Trophoblast cell (in vitro differentiated cells and primary cell): ENCODE results near the gene EXOC3L1.

Source experiments
- DNase-seq, 2 donors: peaks; one replicate each; pipeline ENCODE4 v3.0.0-alpha.2; 2016
- H2AFZ ChIP-seq: 2 replicates; pipeline ENCODE4 v1.6.1; 2013; ENCODE audit warnings: low read length, moderate library complexity, mild to moderate bottlenecking; ENCODE audit not compliant: insufficient read depth, poor library complexity
- H2AK5ac ChIP-seq: 2 replicates; pipeline ENCODE4 v1.6.1; 2013; ENCODE audit warnings: mild to moderate bottlenecking, low read length
- H2BK120ac ChIP-seq: 2 replicates; pipeline ENCODE4 v1.6.1; 2013; ENCODE audit warnings: low read length, mild to moderate bottlenecking, moderate library complexity; ENCODE audit not compliant: insufficient read depth, poor library complexity
- H2BK12ac ChIP-seq: 2 replicates; pipeline ENCODE4 v1.6.1; 2013; ENCODE audit warnings: mild to moderate bottlenecking, low read length, moderate library complexity
- H2BK5ac ChIP-seq: 2 replicates; pipeline ENCODE4 v1.6.1; 2013; ENCODE audit warnings: low read length, low read depth, moderate library complexity, mild to moderate bottlenecking; ENCODE audit not compliant: poor library complexity
- H3K14ac ChIP-seq: 2 replicates; pipeline ENCODE4 v1.6.1; 2013; ENCODE audit warnings: mild to moderate bottlenecking, low read length
- H3K18ac ChIP-seq: 2 replicates; pipeline ENCODE4 v1.6.1; 2013; ENCODE audit warnings: mild to moderate bottlenecking, low read length
- H3K23ac ChIP-seq: 2 replicates; pipeline ENCODE4 v1.6.1; 2013; ENCODE audit warnings: low read length
- H3K27ac ChIP-seq: 2 replicates; pipeline ENCODE4 v1.5.1; 2013; ENCODE audit warnings: low read depth, mild to moderate bottlenecking, inconsistent platforms, low read length, moderate library complexity
- H3K27me3 ChIP-seq: 2 replicates; pipeline ENCODE4 v1.6.1; 2013; ENCODE audit warnings: inconsistent platforms, mild to moderate bottlenecking, low read length, moderate library complexity; ENCODE audit not compliant: insufficient read depth
- H3K36me3 ChIP-seq, 2 experiments: 1 replicate in 1 of 2; 2 replicates in 1 of 2; pipeline ENCODE4 v1.6.1; 2013; ENCODE audit warnings: low read length in 2 of 2, mild to moderate bottlenecking in 2 of 2, moderate library complexity in 1 of 2; ENCODE audit not compliant: insufficient read depth in 2 of 2, control insufficient read depth in 1 of 2
- H3K4ac ChIP-seq: 2 replicates; pipeline ENCODE4 v1.6.1; 2013; ENCODE audit warnings: low read depth, mild to moderate bottlenecking, low read length, moderate library complexity
- H3K4me1 ChIP-seq, 2 experiments: 1 replicate in 1 of 2; 2 replicates in 1 of 2; pipeline ENCODE4 v1.6.1; 2013; ENCODE audit warnings: low read length in 2 of 2, mild to moderate bottlenecking in 2 of 2, moderate library complexity in 1 of 2; ENCODE audit not compliant: insufficient read depth in 2 of 2, control insufficient read depth in 1 of 2
- H3K4me2 ChIP-seq: 2 replicates; pipeline ENCODE4 v1.6.1; 2013; ENCODE audit warnings: inconsistent platforms, mild to moderate bottlenecking, low read length, moderate library complexity
- H3K4me3 ChIP-seq: 2 replicates; pipeline ENCODE4 v1.5.1; 2013; ENCODE audit warnings: mild to moderate bottlenecking, low read depth, low read length, inconsistent platforms
- H3K79me1 ChIP-seq: one replicate; pipeline ENCODE4 v1.6.1; 2013; ENCODE audit warnings: low read length
- H3K79me2 ChIP-seq: 2 replicates; pipeline ENCODE4 v1.6.1; 2013; ENCODE audit warnings: low read length, mild to moderate bottlenecking; ENCODE audit not compliant: control insufficient read depth, insufficient read depth, poor library complexity
- H3K9ac ChIP-seq: 2 replicates; pipeline ENCODE4 v1.6.1; 2013; ENCODE audit warnings: mild to moderate bottlenecking, low read length
- H3K9me3 ChIP-seq: 2 replicates; pipeline ENCODE4 v1.6.1; 2013; ENCODE audit warnings: low read depth, mild to moderate bottlenecking, control low read depth, inconsistent platforms, low read length; ENCODE audit not compliant: insufficient read depth
- H4K12ac ChIP-seq: 2 replicates; pipeline ENCODE4 v1.6.1; 2013; ENCODE audit warnings: low read depth, mild to moderate bottlenecking, low read length, moderate library complexity
- H4K8ac ChIP-seq: 2 replicates; pipeline ENCODE4 v1.6.1; 2013; ENCODE audit warnings: low read depth, mild to moderate bottlenecking, low read length, moderate library complexity
- H4K91ac ChIP-seq: one replicate; pipeline ENCODE4 v1.6.1; 2013; ENCODE audit warnings: low read depth, mild to moderate bottlenecking, low read length, moderate library complexity
- WGBS: extraction: QIAGEN DNeasy Blood & Tissue Kit; methylation state at CpG from one replicate; pipeline ENCODE4 v1.1.7; 2013; ENCODE audit warnings: missing lambda C conversion rate; ENCODE audit not compliant: insufficient read length, insufficient coverage; ENCODE audit errors: extremely low coverage; 5-methylcytosine and 5-hydroxymethylcytosine counted together

Gene EXOC3L1

GRCh38 chr16:67183627-67184452 lies 6.1 kb downstream of the EXOC3L1 start, which contains the start of gene MATCAP1:
MATCAP1 (minus strand) TSS chr16:67183963; CDS start chr16:67180610, 3,353 bp downstream.
- Histone ChIP-seq H3K4me3 (peak within 1 kb of the TSS; percentile 95), H2BK12ac (no peak within 1 kb of the TSS), H3K18ac (peak within 1 kb of the TSS; percentile 94), H3K27me3 (peaks cover 3% of the 10 kb centered on the region), H4K12ac (peak within 1 kb of the TSS; percentile 93), H2BK5ac (peak within 1 kb of the TSS; percentile 97), H3K79me2 (peaks cover 4% of the 10 kb centered on the region), H3K79me1 (peaks cover 10% of the 10 kb centered on the region), H2AFZ (peak within 1 kb of the TSS; percentile 94), H3K4ac (peak within 1 kb of the TSS; percentile 53), H3K4me1 (peaks cover 26 to 38% of the 10 kb centered on the region in 2 experiments), H3K27ac (peak within 1 kb of the TSS; percentile 78), H4K8ac (peak within 1 kb of the TSS; percentile 94), H3K9me3 (peaks cover 9% of the 10 kb centered on the region), H3K36me3 (no peaks in the 10 kb centered on the region), H3K23ac (no peak within 1 kb of the TSS), H3K14ac (peak within 1 kb of the TSS; percentile 93), H4K91ac (peak within 1 kb of the TSS; percentile 97), H3K9ac (peak within 1 kb of the TSS; percentile 81), H3K4me2 (peak within 1 kb of the TSS; percentile 85), H2AK5ac (no peak within 1 kb of the TSS), H2BK120ac (peak within 1 kb of the TSS; percentile 87)
- no CpG with 5 or more reads among the region's 77 CpGs for WGBS
- DNase-seq = peak; percentile 98 to 99

GRCh38 chr16:67183284-67183626 lies 6.7 kb downstream of the EXOC3L1 start:
- peaks cover 29 to 41% of the 10 kb centered on the region in 2 experiments for H3K4me1 ChIP-seq
- peak overlapping the region; percentile 4 for H3K18ac ChIP-seq
- no CpG with 5 or more reads among the region's 11 CpGs for WGBS
- no peak overlapping the region for H2AK5ac ChIP-seq
- H4K91ac ChIP-seq = no peak overlapping the region
- no peak overlapping the region for H3K23ac ChIP-seq
- no peak overlapping the region for H3K14ac ChIP-seq
- H3K4me3 ChIP-seq = peak overlapping the region; percentile 74
- H3K9ac ChIP-seq = peak overlapping the region; percentile 79
- H2BK120ac ChIP-seq = no peak overlapping the region
- H3K4ac ChIP-seq = peak overlapping the region; percentile 23
- H3K27ac ChIP-seq = no peak overlapping the region
- peak overlapping the region; percentile 85 for H3K4me2 ChIP-seq
- peak overlapping the region; percentile 9 for H4K12ac ChIP-seq
- H3K79me1 ChIP-seq = peaks cover 10% of the 10 kb centered on the region
- H3K9me3 ChIP-seq = peaks cover 9% of the 10 kb centered on the region
- H4K8ac ChIP-seq = peak overlapping the region; percentile 62
- H3K79me2 ChIP-seq = peaks cover 4% of the 10 kb centered on the region
- no peaks in the 10 kb centered on the region for H3K36me3 ChIP-seq
- no peak for DNase-seq
- H3K27me3 ChIP-seq = peaks cover 3% of the 10 kb centered on the region
- H2BK5ac ChIP-seq = no peak overlapping the region
- peak overlapping the region; percentile 61 for H2AFZ ChIP-seq
- no peak overlapping the region for H2BK12ac ChIP-seq

DNA sequence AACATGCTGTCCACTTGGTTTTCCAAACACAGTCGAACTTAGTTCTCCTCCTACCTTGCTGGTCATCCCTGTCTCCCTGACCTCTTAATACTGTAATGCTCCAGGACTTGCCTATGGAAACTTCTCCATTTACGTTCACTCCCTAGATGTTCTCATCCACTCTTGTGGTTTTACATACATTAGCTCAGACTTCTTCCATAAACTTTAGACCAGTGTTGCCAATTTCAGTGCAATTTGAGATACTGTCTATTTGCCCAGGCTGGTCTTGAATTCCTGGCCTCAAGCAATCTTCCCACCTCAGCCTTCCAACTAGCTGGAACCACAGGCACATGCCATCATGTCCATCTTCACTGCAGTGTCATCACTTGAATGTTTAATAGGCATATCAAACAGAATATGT lies 7.6 kb downstream of the EXOC3L1 start:
- Histone ChIP-seq H2BK120ac (no peak overlapping the region), H2BK5ac (no peak overlapping the region), H3K27ac (no peak overlapping the region), H3K36me3 (no peaks in the 10 kb centered on the region), H3K4me1 (peaks cover 28 to 41% of the 10 kb centered on the region in 2 experiments), H3K18ac (no peak overlapping the region), H3K4ac (no peak overlapping the region), H4K8ac (no peak overlapping the region), H3K79me2 (peaks cover 4% of the 10 kb centered on the region), H3K9me3 (peaks cover 9% of the 10 kb centered on the region), H3K4me2 (no peak overlapping the region), H4K91ac (no peak overlapping the region), H3K14ac (no peak overlapping the region), H3K27me3 (peaks cover 3% of the 10 kb centered on the region), H2AK5ac (no peak overlapping the region), H3K79me1 (peaks cover 8% of the 10 kb centered on the region), H2AFZ (no peak overlapping the region), H3K23ac (no peak overlapping the region), H3K4me3 (no peak overlapping the region), H2BK12ac (no peak overlapping the region), H3K9ac (no peak overlapping the region), H4K12ac (no peak overlapping the region)
- no CpG with 5 or more reads among the region's 2 CpGs for WGBS
- no peak for DNase-seq

DNA sequence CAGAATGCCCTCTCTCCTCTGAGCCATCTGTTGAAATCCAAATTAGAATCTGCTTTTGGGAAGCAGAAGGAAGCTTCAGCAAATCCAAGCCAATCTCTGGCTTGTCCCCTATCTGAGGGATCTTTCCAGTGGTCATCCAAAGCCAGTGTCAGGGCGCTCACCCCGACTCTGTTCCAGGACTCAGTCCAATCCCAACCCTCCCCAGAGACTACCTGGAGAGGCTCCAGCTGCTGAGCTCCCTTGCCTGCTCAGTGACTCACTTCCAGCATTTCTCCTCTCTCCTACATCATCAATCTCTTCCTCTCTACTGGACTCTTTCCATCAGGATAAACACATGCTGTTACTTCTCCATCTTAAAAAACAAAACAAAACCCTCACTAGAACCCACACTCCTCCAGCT lies 8.6 kb downstream of the EXOC3L1 start:
- Histone ChIP-seq H3K4me3 (no peak overlapping the region), H2AK5ac (no peak overlapping the region), H3K27ac (no peak overlapping the region), H3K27me3 (peaks cover 3% of the 10 kb centered on the region), H3K79me1 (peaks cover 6% of the 10 kb centered on the region), H4K8ac (no peak overlapping the region), H2AFZ (no peak overlapping the region), H3K79me2 (peaks cover 2% of the 10 kb centered on the region), H4K12ac (no peak overlapping the region), H3K23ac (no peak overlapping the region), H4K91ac (no peak overlapping the region), H3K18ac (no peak overlapping the region), H3K9me3 (peaks cover 9% of the 10 kb centered on the region), H3K14ac (no peak overlapping the region), H2BK5ac (no peak overlapping the region), H2BK120ac (no peak overlapping the region), H3K4me2 (no peak overlapping the region), H3K4me1 (peaks cover 18 to 32% of the 10 kb centered on the region in 2 experiments), H3K36me3 (peaks cover 2 to 4% of the 10 kb centered on the region in 2 experiments), H3K9ac (no peak overlapping the region), H3K4ac (no peak overlapping the region), H2BK12ac (no peak overlapping the region)
- no peak for DNase-seq
- WGBS = no CpG with 5 or more reads among the region's 2 CpGs
